Measurements from ENCODE around the gene ZC4H2.
A peak's percentile ranks its signal among the peaks of the same experiment; 100 is the strongest.

ZC4H2 gene

DNA sequence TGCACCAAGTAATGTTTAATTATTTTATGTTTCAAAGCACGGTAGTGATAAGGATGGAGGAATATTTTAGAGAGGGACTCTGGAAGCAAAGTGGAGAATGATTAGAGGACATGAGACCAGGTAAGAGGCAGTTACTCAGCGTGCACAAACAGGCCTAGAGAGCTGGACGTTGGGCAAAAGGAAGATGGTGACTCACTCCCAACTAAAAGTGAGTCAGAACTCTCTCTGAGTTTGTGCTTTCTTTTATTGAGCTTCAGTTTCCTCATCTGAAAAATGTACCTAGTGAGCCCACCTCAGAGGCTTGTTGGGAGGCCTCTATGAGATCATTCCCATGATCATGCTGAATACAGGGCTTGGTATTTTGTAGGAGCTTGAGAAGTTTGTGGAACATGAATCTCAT is 1.6 kb upstream of the ZC4H2 start:
- no peak overlapping the region for H3K4me3 ChIP-seq (ENCODE audit: low read length)
- no peak for DNase-seq (ENCODE audit: low read depth)
- TF ChIP-seq, protein P1, sequence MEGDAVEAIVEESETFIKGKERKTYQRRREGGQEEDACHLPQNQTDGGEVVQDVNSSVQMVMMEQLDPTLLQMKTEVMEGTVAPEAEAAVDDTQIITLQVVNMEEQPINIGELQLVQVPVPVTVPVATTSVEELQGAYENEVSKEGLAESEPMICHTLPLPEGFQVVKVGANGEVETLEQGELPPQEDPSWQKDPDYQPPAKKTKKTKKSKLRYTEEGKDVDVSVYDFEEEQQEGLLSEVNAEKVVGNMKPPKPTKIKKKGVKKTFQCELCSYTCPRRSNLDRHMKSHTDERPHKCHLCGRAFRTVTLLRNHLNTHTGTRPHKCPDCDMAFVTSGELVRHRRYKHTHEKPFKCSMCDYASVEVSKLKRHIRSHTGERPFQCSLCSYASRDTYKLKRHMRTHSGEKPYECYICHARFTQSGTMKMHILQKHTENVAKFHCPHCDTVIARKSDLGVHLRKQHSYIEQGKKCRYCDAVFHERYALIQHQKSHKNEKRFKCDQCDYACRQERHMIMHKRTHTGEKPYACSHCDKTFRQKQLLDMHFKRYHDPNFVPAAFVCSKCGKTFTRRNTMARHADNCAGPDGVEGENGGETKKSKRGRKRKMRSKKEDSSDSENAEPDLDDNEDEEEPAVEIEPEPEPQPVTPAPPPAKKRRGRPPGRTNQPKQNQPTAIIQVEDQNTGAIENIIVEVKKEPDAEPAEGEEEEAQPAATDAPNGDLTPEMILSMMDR (conservative IDR thresholded peaks at IDR 0.05; ENCODE audit: low read depth, low read length) = no peak

DNA sequence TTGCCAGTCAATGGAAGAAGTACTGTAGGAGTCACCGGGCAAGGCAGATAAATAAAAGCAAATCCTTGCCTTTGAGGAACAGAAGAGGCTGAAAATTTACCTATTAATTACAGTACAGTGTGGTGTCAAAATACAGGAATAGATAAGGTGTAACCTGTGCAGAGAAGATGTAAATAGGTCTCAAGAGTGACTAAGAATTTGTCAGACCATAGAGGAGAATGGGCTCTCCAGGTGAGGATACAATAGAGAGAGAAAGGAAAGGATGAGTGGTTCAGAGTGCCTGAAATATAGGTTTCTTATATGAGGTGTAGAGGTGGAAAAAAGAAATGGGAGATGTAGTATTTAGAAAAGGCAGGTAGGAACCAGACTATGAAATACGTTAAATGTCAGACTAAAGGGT is 801 bp upstream of the ZC4H2 start:
- TF ChIP-seq, protein P1 (conservative IDR thresholded peaks at IDR 0.05; ENCODE audit: low read depth, low read length) = no peak
- DNase-seq (ENCODE audit: low read depth) = no peak
- peak overlapping the region; percentile 74 for H3K4me3 ChIP-seq (ENCODE audit: low read length)

DNA sequence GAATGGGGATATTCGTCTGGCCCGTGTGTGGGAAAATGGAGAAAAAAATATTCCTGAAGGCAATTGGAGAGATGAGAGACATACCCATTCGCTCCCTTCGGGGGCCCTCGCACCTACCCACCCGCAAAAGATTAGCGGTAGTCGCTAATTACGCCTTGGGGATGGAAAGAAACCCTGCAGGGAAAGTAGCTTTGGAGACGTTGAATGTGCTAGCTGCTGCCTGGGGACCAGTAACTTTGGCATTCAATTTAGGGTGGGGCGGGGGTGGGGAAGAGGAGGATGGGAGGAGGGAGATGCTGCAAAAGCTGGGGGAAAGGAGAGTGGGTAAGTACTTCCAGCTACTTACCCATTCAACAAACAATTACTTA is 407 bp upstream of the ZC4H2 start:
- TF ChIP-seq, protein P1 (conservative IDR thresholded peaks at IDR 0.05; ENCODE audit: low read depth, low read length) = no peak
- peak overlapping the region; percentile 74 for H3K4me3 ChIP-seq (ENCODE audit: low read length)
- no peak for DNase-seq (ENCODE audit: low read depth)

DNA sequence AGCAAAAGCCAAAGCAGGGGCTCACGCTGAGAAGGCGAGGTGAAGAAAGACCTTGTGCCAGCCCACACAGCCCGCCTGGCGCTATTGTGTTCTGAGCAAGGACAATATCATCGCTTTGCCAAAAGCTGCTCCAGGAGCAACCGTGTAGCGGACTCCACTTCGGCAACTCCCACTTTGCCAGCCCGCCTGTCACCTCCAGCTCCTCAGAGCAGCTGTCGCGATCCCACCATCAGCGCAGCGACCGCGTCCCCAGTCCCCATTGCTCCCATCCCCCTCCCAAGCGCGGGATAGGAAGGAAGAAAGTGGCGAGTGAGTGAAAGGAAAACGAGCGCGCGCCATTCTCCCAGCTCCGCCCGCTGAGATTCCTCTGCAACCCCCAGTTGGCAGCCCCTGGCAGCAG is 759 bp downstream of the ZC4H2 start:
- DNase-seq (ENCODE audit: low read depth) = no peak
- TF ChIP-seq, protein P1 (conservative IDR thresholded peaks at IDR 0.05; ENCODE audit: low read depth, low read length) = no peak

DNA sequence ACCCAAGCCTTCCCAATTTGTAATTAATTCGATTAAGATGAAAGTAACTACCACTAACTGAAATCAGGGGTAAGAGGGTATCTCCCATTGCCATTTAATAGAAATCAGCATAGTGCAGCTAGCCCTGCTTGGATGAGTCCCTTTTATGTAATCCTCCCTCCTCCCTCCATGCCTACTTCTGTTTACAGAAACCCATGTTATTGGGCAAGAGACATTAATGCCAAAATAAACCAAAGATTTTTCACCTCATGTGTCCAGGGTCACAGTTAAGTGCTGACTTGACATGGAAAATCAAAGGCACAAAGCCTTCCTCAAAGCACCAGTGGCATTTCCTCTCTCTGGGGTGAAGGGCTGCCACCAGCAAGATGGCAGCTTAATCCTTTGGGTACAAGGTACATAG is 50.8 kb downstream of the ZC4H2 start:
- DNase-seq (ENCODE audit: low read depth) = no peak
- no peak overlapping the region for H3K4me3 ChIP-seq (ENCODE audit: low read length)

More for the DNA sequence above, 759 bp downstream of the ZC4H2 start:
- H3K4me3 ChIP-seq (ENCODE audit: low read length) = peak overlapping the region; percentile 74

DNA sequence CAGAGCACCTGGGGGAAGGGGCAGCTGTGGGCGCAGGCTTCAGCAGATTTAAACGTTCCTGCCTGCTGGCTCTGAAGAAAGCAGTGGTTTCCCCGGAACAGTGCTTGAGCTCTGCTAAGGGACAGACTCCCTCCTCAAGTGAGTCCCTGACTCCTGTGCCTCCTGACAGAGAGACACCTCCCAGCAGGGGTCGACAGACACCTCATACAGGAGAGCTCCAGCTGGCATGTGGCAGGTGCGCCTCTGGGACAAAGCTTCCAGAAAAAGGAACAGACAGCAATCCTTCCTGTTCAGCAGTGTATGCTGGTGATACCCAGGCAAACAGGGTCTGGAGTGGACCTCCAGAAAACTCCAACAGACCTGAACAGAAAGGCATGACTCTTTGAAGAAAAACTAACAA is 68.1 kb downstream of the ZC4H2 start:
- H3K4me3 ChIP-seq (ENCODE audit: low read length) = no peak overlapping the region
- TF ChIP-seq, protein P1 (conservative IDR thresholded peaks at IDR 0.05; ENCODE audit: low read depth, low read length) = no peak
- no peak for DNase-seq (ENCODE audit: low read depth)

More for the DNA sequence above, 50.8 kb downstream of the ZC4H2 start:
- TF ChIP-seq, protein P1 (conservative IDR thresholded peaks at IDR 0.05; ENCODE audit: low read depth, low read length) = no peak

DNA sequence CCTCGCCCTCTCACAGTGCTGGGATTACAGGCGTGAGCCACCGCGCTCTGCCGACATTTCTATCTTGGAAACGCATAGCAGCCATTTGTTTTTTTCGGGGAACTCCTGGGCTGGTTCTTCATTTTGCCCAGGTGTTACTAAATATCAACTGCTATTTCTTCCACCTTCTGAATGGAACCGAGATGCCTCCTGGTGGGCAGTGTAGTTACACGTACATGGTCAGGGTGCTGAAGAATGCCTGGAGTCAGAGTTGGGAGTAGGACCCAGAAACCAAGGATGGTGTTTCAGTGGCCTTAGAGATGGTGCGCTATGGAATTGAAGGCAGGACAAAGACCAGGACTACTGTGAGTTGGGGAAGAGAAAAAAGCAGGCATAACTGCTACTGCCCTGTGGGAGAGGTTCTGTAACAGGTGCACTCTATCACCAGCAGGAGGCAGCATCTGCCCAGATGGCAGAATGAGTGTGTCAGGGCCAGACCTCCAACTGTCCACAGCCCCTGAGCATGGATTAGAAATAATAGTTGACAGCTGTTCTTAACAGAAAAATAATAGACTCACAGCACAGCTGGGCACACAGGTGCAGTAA is 81.7 kb downstream of the ZC4H2 start:
- H3K4me3 ChIP-seq (ENCODE audit: low read length) = no peak overlapping the region
- no peak for DNase-seq (ENCODE audit: low read depth)
- TF ChIP-seq, protein P1 (conservative IDR thresholded peaks at IDR 0.05; ENCODE audit: low read depth, low read length) = no peak

All from retinal pigment epithelial cell (primary cell).